ENCODE results near the gene LDB1.

DNA sequence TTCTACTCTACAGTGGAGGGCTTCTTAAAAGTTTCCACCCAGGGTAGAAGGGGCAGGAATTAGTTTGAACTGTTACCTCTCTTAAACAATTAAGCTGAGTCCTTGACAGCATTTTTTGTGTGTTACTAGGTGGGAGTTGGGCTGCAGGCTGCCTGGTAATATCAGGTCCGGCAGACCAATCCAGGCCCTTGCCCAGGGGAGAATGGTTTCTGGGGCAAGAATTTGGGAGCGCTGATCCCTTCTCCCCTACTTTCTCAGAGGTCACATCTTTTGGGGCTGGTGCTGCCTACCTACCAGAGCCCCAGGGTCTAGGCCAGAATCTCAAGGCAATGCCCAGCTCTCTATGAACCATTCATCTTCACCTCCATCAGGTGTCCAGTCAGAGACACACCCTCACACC, 14.2 kb upstream of the LDB1 start:
- TF ChIP-seq GATA2 (IDR thresholded peaks at IDR 0.05; ENCODE audit: low read depth, low read length) (no peak), GATA3 (IDR thresholded peaks at IDR 0.05; ENCODE audit: low read depth, low read length) (no peak)
